ENCODE data around the gene WNT9B.

The WNT9B gene

DNA sequence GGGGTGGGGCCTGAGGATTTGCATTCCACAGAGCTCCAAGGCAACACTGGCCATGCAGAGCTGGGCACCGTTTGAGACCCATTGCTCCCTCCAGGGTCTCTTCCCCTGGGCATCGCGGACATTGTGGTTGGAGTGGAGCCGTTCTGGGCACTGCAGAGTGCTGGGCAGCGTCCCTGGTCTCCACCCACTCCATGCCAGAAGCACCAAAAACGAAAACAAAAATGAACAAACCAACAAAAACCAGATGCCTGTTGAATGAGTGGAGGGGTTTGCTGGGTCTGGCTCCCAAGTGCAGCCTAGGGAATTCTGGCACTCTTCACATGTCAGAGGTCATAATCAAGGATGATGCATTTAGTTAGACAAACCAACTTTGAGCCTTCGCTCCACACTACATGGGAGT is 17.9 kb downstream of the WNT9B start:
- H3K4me1 ChIP-seq (ENCODE audit: control insufficient read depth in 1 of 2, insufficient read depth in 1 of 2, low read depth in 1 of 2, low read length in 1 of 2), result no peaks in the 10 kb centered on the region
- H3K36me3 ChIP-seq, result no peaks in the 10 kb centered on the region
- H3K27ac ChIP-seq, result no peak overlapping the region
- H3K9me3 ChIP-seq, result no peaks in the 10 kb centered on the region
- no peak overlapping the region for H3K4me3 ChIP-seq (ENCODE audit: low read depth in 1 of 2, low read length in 1 of 2)
- TF ChIP-seq, protein P1, sequence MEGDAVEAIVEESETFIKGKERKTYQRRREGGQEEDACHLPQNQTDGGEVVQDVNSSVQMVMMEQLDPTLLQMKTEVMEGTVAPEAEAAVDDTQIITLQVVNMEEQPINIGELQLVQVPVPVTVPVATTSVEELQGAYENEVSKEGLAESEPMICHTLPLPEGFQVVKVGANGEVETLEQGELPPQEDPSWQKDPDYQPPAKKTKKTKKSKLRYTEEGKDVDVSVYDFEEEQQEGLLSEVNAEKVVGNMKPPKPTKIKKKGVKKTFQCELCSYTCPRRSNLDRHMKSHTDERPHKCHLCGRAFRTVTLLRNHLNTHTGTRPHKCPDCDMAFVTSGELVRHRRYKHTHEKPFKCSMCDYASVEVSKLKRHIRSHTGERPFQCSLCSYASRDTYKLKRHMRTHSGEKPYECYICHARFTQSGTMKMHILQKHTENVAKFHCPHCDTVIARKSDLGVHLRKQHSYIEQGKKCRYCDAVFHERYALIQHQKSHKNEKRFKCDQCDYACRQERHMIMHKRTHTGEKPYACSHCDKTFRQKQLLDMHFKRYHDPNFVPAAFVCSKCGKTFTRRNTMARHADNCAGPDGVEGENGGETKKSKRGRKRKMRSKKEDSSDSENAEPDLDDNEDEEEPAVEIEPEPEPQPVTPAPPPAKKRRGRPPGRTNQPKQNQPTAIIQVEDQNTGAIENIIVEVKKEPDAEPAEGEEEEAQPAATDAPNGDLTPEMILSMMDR (IDR thresholded peaks at IDR 0.05), result no peak
- H3K27me3 ChIP-seq, result peaks cover 33% of the 10 kb centered on the region

DNA sequence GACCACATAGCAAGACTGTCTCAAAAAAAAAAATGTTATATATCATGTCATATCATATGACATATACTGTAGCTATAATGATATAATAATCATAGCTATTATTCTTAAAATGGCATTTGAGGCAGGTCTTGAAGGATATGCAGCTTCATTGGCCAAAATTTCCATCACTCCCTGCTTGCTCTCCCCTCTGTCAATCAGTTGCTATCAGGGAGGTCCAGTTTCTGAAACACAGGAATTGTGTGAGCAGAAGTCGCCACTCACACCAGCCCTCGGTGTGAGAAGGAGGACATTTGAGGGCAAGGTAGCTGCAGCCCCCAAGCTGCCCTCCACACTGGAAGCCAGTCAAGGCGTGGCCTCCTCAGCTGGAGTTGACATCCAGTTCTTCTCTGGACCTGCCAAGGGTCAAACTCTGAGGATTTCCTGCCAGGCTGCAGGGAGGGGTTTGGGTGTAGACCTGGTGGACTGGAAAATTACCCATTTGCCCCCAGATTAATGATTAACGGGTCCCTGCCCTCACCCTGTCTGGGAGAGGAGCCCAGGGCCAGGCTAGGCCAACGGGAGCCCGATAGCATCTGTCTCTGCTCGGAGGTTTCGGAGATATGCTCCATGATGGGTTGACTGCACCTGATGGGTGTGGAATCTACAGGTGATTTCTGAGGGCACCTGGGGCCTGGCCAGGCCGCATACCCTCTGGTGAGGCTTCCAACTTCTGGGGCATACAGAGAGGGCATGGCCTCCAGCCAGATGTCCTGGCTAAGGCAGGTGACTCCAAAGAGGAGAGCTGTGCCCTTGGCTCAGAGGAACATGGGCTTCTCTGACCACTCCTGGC is 18.8 kb downstream of the WNT9B start:
- TF ChIP-seq, protein P1 (IDR thresholded peaks at IDR 0.05), result no peak
- Histone ChIP-seq H3K27ac (no peak overlapping the region), H3K9me3 (no peaks in the 10 kb centered on the region), H3K4me1 (ENCODE audit: control insufficient read depth in 1 of 2, insufficient read depth in 1 of 2, low read depth in 1 of 2, low read length in 1 of 2) (no peaks in the 10 kb centered on the region), H3K4me3 (ENCODE audit: low read depth in 1 of 2, low read length in 1 of 2) (no peak overlapping the region), H3K27me3 (peaks cover 24% of the 10 kb centered on the region), H3K36me3 (no peaks in the 10 kb centered on the region)

DNA sequence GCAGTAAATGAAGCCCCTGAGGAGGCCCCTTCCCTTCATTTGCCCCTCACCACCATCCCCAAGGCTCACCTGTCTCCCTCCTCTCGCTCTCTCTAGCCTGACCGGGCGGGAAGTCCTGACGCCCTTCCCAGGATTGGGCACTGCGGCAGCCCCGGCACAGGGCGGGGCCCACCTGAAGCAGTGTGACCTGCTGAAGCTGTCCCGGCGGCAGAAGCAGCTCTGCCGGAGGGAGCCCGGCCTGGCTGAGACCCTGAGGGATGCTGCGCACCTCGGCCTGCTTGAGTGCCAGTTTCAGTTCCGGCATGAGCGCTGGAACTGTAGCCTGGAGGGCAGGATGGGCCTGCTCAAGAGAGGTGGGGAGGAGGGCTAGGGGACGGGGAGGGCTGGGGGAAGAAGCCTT is 21.0 kb downstream of the WNT9B start:
- Histone ChIP-seq H3K36me3 (no peaks in the 10 kb centered on the region), H3K9me3 (no peaks in the 10 kb centered on the region)
- TF ChIP-seq, protein P1 (IDR thresholded peaks at IDR 0.05), result no peak

DNA sequence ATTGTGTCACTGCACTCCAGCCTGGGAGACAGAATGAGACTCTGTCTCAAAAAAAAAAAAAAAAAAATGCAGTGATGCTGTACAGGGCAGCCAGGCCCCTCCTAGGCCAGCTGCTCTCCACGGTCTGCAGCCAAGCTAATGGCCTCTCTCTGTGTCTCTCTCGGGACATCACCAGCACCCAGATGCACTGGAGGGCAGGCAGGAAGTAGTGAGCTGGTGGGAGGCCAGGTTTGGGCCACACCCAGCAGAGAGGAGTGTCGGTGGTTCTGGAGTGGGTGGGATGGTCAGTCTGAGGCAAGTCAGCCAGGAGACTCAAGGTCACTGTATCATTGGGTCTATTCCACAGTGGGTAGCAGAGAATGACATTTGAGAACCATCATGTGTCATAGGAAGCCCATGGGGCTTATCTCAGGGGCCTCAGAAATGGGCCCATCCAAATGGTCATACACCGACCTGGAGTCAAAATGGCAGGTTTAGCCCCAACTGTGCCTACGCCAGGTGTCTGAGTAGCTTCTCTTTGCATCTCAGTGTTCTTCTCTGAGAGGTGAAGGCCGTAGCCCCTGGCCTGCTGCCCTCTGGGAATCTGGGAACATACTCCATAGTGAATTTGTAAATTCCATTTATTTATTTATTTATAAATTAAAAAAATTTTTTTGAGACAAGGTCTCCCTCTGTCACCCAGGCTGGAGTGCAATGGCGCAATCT is 22.7 kb downstream of the WNT9B start:
- peaks cover 16 to 17% of the 10 kb centered on the region in 2 experiments for H3K4me1 ChIP-seq (ENCODE audit: control insufficient read depth in 1 of 2, insufficient read depth in 1 of 2, low read depth in 1 of 2, low read length in 1 of 2)
- no peak overlapping the region for H3K4me3 ChIP-seq (ENCODE audit: low read depth in 1 of 2, low read length in 1 of 2)
- no peaks in the 10 kb centered on the region for H3K9me3 ChIP-seq
- H3K36me3 ChIP-seq, result no peaks in the 10 kb centered on the region
- H3K27ac ChIP-seq, result no peak overlapping the region
- H3K27me3 ChIP-seq, result peaks cover 6% of the 10 kb centered on the region
- TF ChIP-seq, protein P1 (IDR thresholded peaks at IDR 0.05), result no peak

More for the DNA sequence above, 21.0 kb downstream of the WNT9B start:
- Histone ChIP-seq H3K27ac (no peak overlapping the region), H3K4me1 (ENCODE audit: control insufficient read depth in 1 of 2, insufficient read depth in 1 of 2, low read depth in 1 of 2, low read length in 1 of 2) (peaks cover 1 to 2% of the 10 kb centered on the region in 2 experiments), H3K4me3 (ENCODE audit: low read depth in 1 of 2, low read length in 1 of 2) (no peak overlapping the region), H3K27me3 (peaks cover 6% of the 10 kb centered on the region)

DNA sequence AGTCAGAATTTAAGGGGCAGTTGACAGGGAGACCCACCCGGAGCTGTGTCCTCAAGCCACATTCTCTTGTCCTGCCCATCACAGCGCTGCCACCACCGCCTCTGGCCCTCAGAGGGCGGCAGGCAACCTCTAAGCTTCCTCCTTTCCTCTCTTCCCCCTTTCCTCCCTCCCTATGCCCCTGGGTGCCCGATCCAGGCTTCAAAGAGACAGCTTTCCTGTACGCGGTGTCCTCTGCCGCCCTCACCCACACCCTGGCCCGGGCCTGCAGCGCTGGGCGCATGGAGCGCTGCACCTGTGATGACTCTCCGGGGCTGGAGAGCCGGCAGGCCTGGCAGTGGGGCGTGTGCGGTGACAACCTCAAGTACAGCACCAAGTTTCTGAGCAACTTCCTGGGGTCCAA is 23.5 kb downstream of the WNT9B start:
- Histone ChIP-seq H3K4me1 (ENCODE audit: control insufficient read depth in 1 of 2, insufficient read depth in 1 of 2, low read depth in 1 of 2, low read length in 1 of 2) (peaks cover 16 to 17% of the 10 kb centered on the region in 2 experiments), H3K9me3 (no peaks in the 10 kb centered on the region), H3K27ac (no peak overlapping the region), H3K36me3 (no peaks in the 10 kb centered on the region), H3K4me3 (ENCODE audit: low read depth in 1 of 2, low read length in 1 of 2) (no peak overlapping the region), H3K27me3 (peaks cover 1% of the 10 kb centered on the region)
- TF ChIP-seq, protein P1 (IDR thresholded peaks at IDR 0.05), result no peak

All from neutrophil (primary cell).